Measurements from ENCODE around the gene STX1B.
A peak's percentile ranks its signal among the peaks of the same experiment; 100 is the strongest.

Gene STX1B

GRCh38 chr16:30953511-30954124, 56.8 kb downstream of the STX1B start:
- Mint-ChIP-seq H3K36me3 (ENCODE audit: low read depth) (no peaks in the 10 kb centered on the region), H3K27ac (peak overlapping the region; percentile 87 to 93 (median 90)), H3K9me3 (no peaks in the 10 kb centered on the region), H3K4me1 (peaks cover 19% of the 10 kb centered on the region), H3K27me3 (ENCODE audit: low read depth) (no peaks in the 10 kb centered on the region), H3K4me3 (peak overlapping the region; percentile 60 to 77 (median 77))
- TF ChIP-seq CTCF (IDR thresholded peaks at IDR 0.05; ENCODE audit: unreplicated experiment in 3 of 3) = peak; percentile 78 to 86 (median 78)

GRCh38 chr16:30953111-30953510, 57.3 kb downstream of the STX1B start:
- Mint-ChIP-seq H3K4me1 (peaks cover 17% of the 10 kb centered on the region), H3K36me3 (ENCODE audit: low read depth) (peaks cover 2% of the 10 kb centered on the region), H3K4me3 (peak overlapping the region in 2 of 3 experiments; percentile 77), H3K27me3 (ENCODE audit: low read depth) (no peaks in the 10 kb centered on the region), H3K27ac (peak overlapping the region in 1 of 3 experiments; percentile 87), H3K9me3 (no peaks in the 10 kb centered on the region)
- no peak for TF ChIP-seq CTCF (IDR thresholded peaks at IDR 0.05; ENCODE audit: unreplicated experiment in 3 of 3)

- H3K27me3 Mint-ChIP-seq (ENCODE audit: low read depth) = no peaks in the 10 kb centered on the region
- no peaks in the 10 kb centered on the region for H3K9me3 Mint-ChIP-seq
- H3K4me1 Mint-ChIP-seq = peaks cover 20% of the 10 kb centered on the region
- peaks cover 4% of the 10 kb centered on the region for H3K36me3 Mint-ChIP-seq (ENCODE audit: low read depth)
- TF ChIP-seq CTCF (IDR thresholded peaks at IDR 0.05; ENCODE audit: unreplicated experiment in 3 of 3) = no peak
- peak overlapping the region; percentile 41 to 82 (median 69) for H3K4me3 Mint-ChIP-seq
- H3K27ac Mint-ChIP-seq = peak overlapping the region in 2 of 3 experiments; percentile 38 to 49
Observed at GRCh38 chr16:30951750-30952149, 58.7 kb downstream of the STX1B start.

- TF ChIP-seq CTCF (IDR thresholded peaks at IDR 0.05; ENCODE audit: unreplicated experiment in 3 of 3) = no peak
- Mint-ChIP-seq H3K4me3 (peak overlapping the region; percentile 61 to 82 (median 75)), H3K36me3 (ENCODE audit: low read depth) (peaks cover 7% of the 10 kb centered on the region), H3K4me1 (peaks cover 20% of the 10 kb centered on the region), H3K27ac (no peak overlapping the region), H3K27me3 (ENCODE audit: low read depth) (no peaks in the 10 kb centered on the region), H3K9me3 (no peaks in the 10 kb centered on the region)
Observed at GRCh38 chr16:30951193-30951592, 59.2 kb downstream of the STX1B start.

GRCh38 chr16:30950516-30951065, 59.8 kb downstream of the STX1B start:
- H3K4me1 Mint-ChIP-seq = peaks cover 24% of the 10 kb centered on the region
- H3K4me3 Mint-ChIP-seq = peak overlapping the region; percentile 91 to 93 (median 92)
- peaks cover 12% of the 10 kb centered on the region for H3K36me3 Mint-ChIP-seq (ENCODE audit: low read depth)
- no peak for TF ChIP-seq CTCF (IDR thresholded peaks at IDR 0.05; ENCODE audit: unreplicated experiment in 3 of 3)
- peak overlapping the region; percentile 67 to 96 (median 90) for H3K27ac Mint-ChIP-seq
- H3K9me3 Mint-ChIP-seq = no peaks in the 10 kb centered on the region
- no peaks in the 10 kb centered on the region for H3K27me3 Mint-ChIP-seq (ENCODE audit: low read depth)
